ELF-1 (cell line): Measurements from ENCODE around the gene CASZ1.

ENCODE experiments used
- DNase-seq: peaks from one replicate; pipeline ENCODE4 v3.0.0-alpha.2; 2016; ENCODE audit warnings: low read depth, low spot score

CASZ1 gene

DNA sequence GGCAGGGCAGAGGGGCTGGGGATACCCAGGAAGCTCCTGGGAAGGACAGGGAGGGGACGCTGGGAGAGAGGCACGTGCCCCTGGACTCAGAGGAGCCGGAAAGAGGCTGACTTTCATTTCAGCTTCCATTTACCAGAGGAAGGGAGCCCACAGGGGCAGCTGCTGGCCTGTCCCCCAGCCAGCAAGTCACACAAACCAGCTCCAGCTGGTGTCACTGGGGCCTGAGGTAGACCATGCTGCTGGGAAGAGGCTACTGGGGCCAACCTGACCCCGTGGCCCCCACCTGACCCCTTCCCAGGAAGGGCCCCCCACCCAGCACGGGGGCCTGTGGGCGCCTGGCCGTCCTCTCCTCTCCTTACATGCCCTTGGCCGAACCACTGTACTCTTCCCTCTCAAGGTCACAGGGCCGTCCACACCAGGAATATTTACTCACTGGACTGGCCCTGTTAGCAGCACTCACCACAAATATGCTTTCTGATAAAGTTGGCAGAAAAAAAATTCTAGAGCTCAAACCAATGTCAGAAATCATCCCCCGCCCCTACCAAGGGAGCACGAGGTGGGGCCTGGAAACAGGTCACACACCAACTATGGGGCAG is 110.5 kb downstream of the CASZ1 start:
- no peak for DNase-seq

DNA sequence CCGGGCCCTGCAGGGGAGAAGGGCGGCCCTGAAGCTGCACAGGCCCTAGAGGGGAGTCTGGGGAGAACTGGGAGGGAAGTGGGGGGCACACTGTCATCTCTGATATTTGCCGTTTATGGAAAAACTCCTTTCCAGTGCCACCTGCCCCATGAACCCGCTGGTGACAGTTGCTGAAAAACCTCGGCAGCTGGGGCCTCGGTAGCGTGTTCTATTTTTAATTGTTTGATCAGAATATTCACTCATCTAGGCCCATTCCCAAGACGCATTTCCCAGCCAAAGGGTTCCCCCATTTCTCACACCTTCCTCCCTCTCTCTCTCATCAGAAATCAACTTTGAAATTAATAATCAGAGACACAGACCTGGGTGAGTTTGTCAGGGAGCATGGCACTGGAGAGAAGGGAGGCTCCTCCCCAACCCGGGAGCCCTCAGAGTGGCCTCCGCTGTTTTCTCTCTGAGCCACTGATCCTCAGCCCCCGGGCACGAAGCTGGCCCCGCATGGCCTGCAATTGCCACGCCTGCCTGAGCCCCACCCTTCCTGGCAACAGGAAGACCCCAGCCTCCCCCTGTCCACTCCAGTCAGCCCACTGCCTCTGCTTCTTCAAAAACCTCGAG is 111.1 kb downstream of the CASZ1 start:
- DNase-seq: no peak

DNA sequence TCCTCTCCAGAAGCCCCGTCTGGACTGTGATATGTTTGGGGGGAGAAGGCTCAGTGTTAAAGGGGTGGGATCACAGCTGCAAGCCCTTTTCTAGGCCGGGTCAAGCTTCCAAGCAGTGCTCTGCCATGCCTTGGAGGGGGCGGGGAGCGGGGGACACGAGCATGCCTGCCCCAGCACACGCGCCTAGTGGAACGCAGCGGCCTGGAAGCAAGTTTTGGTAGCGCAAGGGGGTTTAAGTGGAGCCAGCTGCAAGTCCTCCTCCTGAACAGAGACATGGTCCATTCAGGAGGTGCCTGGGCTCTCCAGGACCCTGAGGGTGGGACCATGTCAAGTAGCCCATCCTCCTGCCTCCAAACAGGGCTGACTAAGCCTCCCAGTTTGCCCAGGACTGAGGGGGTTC is 112.2 kb downstream of the CASZ1 start:
- no peak for DNase-seq

DNA sequence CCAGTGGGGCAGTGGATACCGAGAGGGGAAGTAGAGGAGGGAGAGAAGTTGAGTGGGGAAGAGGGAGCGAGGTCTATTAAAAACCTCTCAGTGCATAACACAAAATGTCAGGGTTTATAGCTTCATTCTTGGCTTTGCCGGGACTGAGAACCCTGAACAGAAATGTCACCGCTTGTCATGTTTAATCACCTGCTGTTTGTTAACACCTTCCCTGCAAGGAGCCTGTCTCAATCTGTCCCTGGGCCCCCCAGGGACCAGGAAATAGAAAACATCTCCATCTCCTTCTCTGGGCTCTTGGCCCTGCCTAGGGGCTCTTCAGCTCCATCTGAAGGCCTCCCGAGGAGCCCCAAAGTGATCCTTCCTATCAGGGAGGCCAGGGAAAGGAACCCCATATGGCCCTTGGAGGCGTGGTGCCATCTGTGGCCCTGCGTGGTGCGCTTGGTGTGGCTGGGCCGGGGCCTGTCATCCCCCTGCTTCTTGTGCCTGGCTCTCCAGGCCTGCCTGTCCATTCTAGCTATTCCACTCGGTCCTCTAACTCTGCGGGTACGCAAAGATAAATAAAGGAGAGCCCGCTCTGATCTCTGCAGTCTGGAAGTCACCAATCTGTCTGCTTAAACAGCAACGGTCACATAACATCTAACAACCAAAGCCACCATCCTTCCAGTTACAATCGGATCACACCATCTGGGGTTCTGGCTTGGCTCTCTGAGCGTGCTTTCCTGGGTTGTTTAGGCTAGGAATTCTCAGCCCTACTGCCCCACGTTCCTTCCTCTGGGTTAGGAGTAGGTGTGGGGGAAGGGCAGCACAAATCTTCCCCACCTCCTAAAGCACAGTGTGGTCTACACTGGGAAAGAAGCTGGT is 113.8 kb downstream of the CASZ1 start:
- DNase-seq: no peak

DNA sequence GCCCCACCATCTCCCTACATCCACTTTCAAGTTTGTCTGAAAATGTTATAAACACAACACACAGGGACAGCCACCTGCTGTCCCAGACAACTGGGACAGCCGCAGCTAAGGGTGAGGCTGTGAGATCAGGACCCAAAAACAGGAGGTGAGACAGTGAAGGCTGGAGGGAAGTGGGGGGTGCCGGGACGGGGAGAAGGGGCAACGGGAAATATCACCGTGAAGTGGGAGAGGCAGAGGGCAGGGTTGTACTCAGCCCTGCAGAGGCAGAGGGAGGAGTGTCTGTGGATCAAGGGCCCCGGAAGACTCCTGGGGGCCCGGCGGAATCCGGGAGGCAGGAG is 114.4 kb downstream of the CASZ1 start:
- DNase-seq: no peak

DNA sequence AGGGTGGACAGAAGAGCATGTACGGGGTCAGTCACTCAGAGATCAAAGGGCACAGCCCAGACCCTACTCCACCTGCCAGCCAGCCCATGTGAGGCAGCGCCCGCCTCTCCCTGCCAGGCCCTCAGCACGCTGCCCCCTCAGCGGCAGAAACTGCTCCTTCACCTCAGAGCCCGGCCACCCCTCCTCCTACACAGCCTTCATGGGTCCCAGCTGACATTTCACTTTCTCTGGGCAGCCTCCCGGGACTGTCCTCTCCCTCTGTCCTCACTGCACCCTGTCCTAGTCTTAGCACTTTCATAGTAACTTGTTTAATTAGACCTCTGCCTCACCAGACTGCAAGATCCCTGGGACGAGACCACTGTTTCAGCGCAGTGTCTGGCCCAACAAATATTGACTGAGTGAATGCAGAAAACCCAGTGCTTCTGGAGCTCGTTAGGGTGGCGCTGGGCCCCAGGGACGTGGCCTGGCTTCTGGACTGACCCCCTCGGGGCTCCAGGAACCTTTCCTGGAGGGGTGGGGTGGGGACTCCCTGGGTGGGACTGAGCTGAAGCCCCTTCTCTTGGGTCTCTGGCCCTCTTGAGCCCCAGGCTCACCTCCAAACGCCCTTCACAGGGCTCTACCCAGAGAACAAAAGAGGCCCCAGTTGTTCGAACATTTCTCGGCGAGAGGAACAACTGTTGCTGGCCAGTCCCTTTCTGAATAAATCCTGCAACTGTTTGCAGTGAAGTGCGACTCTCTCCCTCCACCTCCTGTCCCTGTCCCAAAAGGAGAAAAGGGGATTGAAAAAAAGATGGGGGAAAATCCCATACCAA is 114.9 kb downstream of the CASZ1 start:
- DNase-seq: no peak

DNA sequence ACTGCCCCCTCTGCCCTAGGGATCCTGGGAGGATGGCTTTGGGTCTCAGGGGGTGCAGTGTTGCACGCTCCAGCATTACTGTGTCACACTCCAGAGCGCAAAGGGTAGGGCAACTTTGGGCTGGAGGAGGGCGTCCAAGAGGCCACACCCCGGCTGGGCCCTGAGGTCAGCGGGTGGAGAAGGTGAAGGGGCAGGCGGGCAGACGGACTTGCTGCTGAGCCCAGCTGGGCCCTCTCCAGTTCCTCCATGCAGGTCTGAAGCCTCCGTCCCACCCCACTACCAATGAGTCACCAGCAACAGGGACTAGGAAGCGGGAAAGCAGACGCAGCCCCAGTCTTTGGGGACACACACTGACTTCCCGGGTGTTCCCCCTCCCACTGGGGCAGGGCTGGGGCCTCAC is 116.0 kb downstream of the CASZ1 start:
- DNase-seq: no peak

DNA sequence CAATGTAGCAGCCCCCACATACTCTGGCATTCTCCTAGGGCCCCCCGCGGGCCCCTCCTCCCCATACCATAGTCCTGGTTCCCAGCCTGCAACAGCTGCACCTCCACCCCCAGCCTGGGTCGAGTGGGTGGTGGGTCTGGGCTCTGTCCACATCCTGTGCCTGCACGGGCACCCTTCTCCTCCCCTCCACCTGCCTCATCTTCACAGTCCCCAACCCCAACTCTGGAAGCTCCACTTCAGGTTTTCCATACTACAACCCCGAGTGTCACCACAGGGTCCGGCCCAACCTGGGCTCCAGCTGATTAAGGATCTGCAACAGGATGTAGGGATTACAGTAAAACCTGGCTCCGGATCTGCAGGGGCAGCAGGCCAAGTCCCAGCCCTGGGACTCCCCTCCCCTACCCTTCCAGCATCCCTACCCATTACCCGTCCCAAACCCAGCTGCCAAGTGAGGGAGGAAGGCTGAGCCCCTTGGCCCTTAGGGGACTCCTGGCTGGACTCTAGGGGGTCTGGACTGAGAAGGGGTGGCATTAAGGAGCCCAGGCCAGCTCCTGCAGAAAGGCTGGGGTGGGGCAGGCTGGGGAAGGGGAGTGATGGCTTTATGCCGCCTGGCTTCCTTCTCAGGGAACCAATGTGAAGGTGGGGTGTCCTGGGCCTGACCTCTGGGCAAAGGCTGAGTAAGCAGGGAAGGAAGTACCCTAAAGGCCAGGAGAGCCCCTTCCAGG is 116.8 kb downstream of the CASZ1 start:
- peak; percentile 90 for DNase-seq

DNA sequence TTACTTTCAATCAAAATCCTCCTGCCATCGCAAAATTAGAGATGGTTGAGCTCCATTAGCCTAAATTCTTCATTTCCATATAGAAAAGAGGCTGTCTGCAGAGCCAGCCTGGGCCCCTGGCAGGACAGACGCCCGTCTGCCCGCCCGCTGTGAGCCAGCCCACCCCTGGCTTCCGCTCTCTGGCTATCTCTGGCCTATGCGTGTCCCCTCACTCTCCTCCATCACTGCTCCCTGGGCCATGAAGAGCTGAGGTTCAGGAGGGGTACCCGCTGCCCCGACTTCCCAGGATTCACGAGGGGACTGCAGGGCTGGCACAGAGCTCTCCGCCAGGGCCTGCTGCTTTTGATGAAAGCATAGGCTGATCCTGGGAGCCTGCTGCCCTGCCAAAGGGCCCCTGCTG is 117.6 kb downstream of the CASZ1 start:
- DNase-seq: no peak

GRCh38 chr1:10678402-10678801 is 118.0 kb downstream of the CASZ1 start:
- no peak for DNase-seq

GRCh38 chr1:10677491-10678391 is 118.7 kb downstream of the CASZ1 start:
- no peak for DNase-seq

- DNase-seq: no peak
Observed at GRCh38 chr1:10676963-10677362, 119.5 kb downstream of the CASZ1 start.

- DNase-seq: no peak
Observed at GRCh38 chr1:10675813-10676212, 120.6 kb downstream of the CASZ1 start.

DNA sequence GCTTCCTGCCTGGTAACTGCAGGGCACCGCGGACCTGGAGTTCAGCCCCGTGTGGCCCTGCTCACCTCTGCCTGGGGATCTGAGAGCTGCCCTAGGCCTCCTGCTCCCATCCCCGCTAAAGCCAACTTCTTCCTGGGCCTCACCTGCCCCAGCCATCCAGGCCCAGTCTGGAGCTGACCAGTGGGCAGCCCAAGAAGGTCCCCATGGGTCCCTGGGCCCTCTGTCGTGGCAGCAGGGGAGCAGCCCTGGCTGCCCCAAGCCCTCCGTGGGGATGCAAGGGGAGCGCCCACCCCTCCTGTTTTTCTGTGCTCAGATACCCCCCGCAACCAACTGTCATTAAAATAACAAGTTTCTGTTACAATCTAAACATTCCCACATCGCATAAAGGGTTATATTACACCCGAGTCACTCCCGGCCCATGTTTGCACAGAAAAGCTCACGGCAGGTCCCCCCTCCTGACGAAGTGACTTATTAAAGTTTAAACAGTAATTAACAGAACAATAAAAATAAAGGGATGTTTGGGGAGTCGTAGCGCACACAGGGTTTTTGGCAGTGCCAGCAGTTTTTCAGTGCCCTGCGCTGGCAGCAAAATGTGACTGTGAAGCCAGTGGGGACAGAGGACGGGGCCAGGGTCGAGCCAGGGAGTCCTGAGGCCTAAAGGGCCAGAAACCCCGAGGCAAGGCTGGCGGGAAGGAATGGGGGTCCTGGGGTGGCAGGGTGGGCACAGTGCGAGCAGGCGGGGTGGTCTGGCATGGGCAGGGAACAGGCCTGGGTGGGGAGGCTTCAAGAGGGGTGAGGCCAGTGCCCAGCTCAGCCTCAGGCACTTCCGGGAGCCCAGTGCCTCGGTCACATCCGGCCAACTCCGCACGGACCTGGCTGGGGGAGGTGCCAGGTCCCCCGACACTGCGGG is 121.5 kb downstream of the CASZ1 start:
- no peak for DNase-seq

DNA sequence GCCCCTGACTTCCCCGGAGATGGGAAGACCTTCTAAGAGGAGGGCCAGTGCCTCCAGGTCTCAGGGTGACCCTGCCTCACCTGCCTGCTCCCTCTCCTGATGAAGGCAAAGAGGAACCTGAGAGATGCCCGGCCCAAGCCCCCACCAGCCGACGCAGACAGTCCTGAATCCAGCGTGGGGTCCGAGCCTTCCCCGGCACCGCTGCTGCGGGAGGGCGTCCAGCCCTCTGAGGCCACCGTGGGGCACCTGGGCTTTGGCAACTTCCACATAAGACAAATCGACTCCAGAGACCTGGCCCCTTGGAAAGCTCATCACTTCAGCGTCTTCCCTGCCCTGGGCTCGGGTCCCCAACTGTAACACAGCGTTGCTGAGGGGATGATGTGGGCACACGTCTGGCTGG is 122.2 kb downstream of the CASZ1 start:
- no peak for DNase-seq

DNA sequence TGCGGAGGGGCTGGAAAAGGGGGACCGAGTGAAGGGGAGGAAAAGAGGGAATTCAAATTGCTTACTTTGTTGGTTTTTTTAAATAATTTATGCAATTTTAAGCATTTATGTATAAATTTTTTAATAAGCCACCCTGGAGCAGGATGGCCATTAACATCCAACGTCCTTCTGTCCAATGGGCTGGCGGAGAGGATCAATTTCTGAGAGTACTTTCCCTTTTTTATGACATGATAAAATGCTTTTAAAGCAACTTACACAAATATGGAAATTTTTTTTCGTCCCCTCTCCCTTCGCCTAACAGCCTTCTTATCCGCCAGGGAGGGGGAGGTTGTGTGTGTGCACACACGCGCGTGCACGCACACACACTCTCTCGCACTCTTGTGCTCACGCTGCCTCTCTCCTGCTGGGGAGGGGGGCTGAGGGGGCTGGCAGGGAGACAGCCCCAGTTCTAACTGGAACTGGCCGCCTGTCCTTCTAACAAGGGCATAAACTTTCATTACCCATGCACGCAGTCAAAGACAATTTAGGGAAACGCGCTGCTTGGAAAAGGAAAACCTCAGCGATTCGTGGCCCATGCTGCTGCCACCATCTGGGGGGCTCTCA is 123.2 kb downstream of the CASZ1 start:
- no peak for DNase-seq

DNA sequence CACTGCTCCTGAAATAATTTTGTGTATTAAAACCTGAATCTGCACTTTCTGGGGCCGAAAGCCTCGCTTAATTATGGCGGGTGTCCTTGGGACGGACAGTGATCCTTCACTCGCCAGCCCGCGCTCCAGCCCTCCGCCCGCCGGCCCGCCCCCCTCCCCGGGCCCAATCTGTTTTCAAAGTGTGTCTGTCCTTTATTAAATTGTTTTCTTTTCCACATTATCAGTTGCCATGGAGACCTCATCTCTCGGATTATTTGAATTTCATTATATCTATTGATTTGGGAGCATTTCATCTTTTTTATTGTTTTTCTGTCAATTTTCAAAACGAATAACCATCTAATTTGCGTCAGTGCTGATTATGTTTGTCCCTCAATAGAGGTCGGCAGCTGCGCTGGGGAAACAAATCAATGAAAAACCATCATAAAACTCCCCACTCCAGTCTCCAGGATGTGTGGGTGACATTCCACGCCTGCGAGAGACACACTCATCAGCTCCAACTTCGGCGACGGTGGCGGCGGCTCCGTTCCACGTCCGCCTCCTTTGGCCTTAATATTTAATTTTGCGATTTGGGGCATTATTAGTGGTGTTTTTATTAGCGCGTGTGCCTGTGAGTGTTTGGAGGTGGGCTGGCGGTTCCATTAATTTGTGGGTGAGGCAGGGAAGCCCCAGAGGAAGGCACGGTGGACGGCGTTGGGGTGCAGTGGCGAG is 123.9 kb downstream of the CASZ1 start:
- DNase-seq: no peak

DNA sequence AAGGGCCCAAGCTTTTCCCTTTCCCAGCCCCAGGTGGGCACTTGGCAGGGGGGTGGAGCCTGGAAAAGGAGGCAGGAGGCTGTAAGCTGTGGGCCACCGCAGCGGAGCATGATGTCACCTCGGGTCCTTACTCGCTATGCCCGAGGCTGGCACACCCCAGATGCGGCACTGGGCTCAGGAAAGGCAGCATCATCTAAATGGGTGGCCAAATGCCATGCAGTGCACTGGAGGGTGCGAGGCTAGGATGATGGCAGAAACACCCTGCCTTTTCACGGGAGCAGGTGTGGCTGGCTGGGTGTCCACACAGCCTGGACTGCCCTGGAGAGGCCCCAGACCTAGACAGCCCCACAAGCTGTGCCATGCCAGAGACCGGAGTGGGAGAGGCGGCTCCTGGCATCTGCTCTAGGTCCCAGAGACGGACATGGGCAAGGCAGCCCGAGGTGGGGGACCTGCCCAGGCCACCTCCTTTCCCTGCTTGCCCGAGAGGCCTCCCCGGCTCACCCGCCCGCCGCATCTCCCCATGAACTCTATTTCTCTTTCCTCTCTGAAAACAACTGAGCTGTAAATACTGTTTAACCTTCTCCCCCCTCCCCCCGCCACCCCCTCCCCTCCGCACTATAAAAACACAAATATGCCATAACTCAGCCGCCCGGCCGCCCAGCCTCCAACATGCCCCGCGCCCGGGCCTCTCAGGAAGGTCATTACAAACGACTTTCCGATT is 124.7 kb downstream of the CASZ1 start:
- DNase-seq: no peak
